MCF 10A (cell line): ENCODE data around the gene SOX13. TPM values are rescaled to one million over a fixed set of nuclear protein-coding genes. Genes with fewer than 3 reads are reported as not detected.

ENCODE experiments used
- BruUV-seq: library from RNA; stranded (reverse); fragments of 400-500 nt; replicated peaks from 2 replicates; lab custom pipeline; 2021; lab: Mats Ljungman, UMichigan
- CTCF ChIA-PET: fragments of 300-600 bp; sonication (Branson Sonifier 250); formaldehyde crosslinking; extraction: SDS; loops from one replicate; lab custom pipeline; 2021; ENCODE audit warnings: antibody characterized with exemption, inconsistent platforms; lab: Yijun Ruan, JAX
- POLR2A ChIA-PET: fragments of 300-600, 350-650 bp; sonication (Branson Sonifier 250); formaldehyde crosslinking; extraction: SDS; loops from one replicate; lab custom pipeline; 2020; ENCODE audit warnings: antibody characterized with exemption, inconsistent platforms; lab: Yijun Ruan, JAX
- DNase-seq: peaks from one replicate; pipeline ENCODE4 v3.0.0-alpha.2; 2018; ENCODE audit not compliant: unreplicated experiment
- H3K27ac Mint-ChIP-seq: one replicate; pipeline ENCODE4 v1.8.0; 2022; ENCODE audit warnings: mild to moderate bottlenecking, low read depth, mixed read lengths; ENCODE audit not compliant: unreplicated experiment
- H3K27me3 Mint-ChIP-seq: one replicate; pipeline ENCODE4 v1.8.0; 2022; ENCODE audit warnings: mixed read lengths; ENCODE audit not compliant: insufficient read depth, unreplicated experiment
- H3K36me3 Mint-ChIP-seq: one replicate; pipeline ENCODE4 v1.8.0; 2022; ENCODE audit warnings: mild to moderate bottlenecking, moderate library complexity, mixed read lengths; ENCODE audit not compliant: insufficient read depth, unreplicated experiment
- H3K4me1 Mint-ChIP-seq: one replicate; pipeline ENCODE4 v1.8.0; 2022; ENCODE audit warnings: mixed read lengths; ENCODE audit not compliant: insufficient read depth, unreplicated experiment
- H3K4me3 Mint-ChIP-seq: one replicate; pipeline ENCODE4 v1.8.0; 2022; ENCODE audit warnings: mild to moderate bottlenecking, moderate library complexity, mixed read lengths; ENCODE audit not compliant: unreplicated experiment
- H3K9me3 Mint-ChIP-seq: one replicate; pipeline ENCODE4 v1.8.0; 2022; ENCODE audit warnings: mixed read lengths; ENCODE audit not compliant: unreplicated experiment
- CTCF ChIP-seq: fragments of 200-600 bp; IDR thresholded peaks from one replicate; pipeline ENCODE4 v1.8.0; 2022; ENCODE audit warnings: antibody characterized with exemption, mild to moderate bottlenecking; ENCODE audit not compliant: unreplicated experiment
- intact Hi-C: fragments of 100-400 bp; cut with micrococcal nuclease; formaldehyde crosslinking; loops from 2 replicates; pipeline ENCODE4 v1.14.1; 2022
- total RNA-seq: library from RNA; stranded (reverse); gene quantifications from 2 replicates; pipeline ENCODE4 v1.2.3, GENCODE V29; 2022

Gene SOX13
- total RNA-seq, 1 experiment from 2014 or later: 32.8 TPM

- no peak overlapping the region for H3K4me3 Mint-ChIP-seq
- no peak for TF ChIP-seq CTCF
- H3K27me3 Mint-ChIP-seq: no peaks in the 10 kb centered on the region
- peaks cover 3% of the 10 kb centered on the region for H3K4me1 Mint-ChIP-seq
- intact Hi-C loops: loop anchor here (10.0 kb wide), 1 partner anchor 417 kb away; no protein-coding TSS in a partner anchor
- no TSS peak for BruUV-seq
- no peak overlapping the region for H3K27ac Mint-ChIP-seq
- no peaks in the 10 kb centered on the region for H3K9me3 Mint-ChIP-seq
- peaks cover 38% of the 10 kb centered on the region for H3K36me3 Mint-ChIP-seq
- POLR2A ChIA-PET: no interaction called here
- CTCF ChIA-PET: interaction anchor here (0.8 to 16.6 kb wide), 4 partner anchors 10 to 261 kb away, joined by 3 to 452 read pairs (median 6); no protein-coding TSS in a partner anchor
- DNase-seq: no peak
These were observed 49.1 kb downstream of the SOX13 start for GRCh38 chr1:204121840-204122555.

GRCh38 chr1:204123376-204123775, 50.5 kb downstream of the SOX13 start:
- peaks cover 40% of the 10 kb centered on the region for H3K36me3 Mint-ChIP-seq
- no peak overlapping the region for H3K27ac Mint-ChIP-seq
- ChIA-PET POLR2A (interaction anchor here (1.1 kb wide), 1 partner anchor 13 kb away, joined by 3 read pairs; no protein-coding TSS in a partner anchor), CTCF (interaction anchor here (0.9 to 16.6 kb wide), 3 partner anchors 39 to 263 kb away, joined by 5 to 452 read pairs (median 7); no protein-coding TSS in a partner anchor)
- peaks cover 16% of the 10 kb centered on the region for H3K4me1 Mint-ChIP-seq
- no peak for DNase-seq
- TF ChIP-seq CTCF: peak; percentile 54
- intact Hi-C loops: loop anchor here (10.0 kb wide), 1 partner anchor 419 kb away; no protein-coding TSS in a partner anchor
- no peak overlapping the region for H3K4me3 Mint-ChIP-seq
- no peaks in the 10 kb centered on the region for H3K27me3 Mint-ChIP-seq
- H3K9me3 Mint-ChIP-seq: no peaks in the 10 kb centered on the region
- no TSS peak for BruUV-seq

- no TSS peak for BruUV-seq
- H3K4me1 Mint-ChIP-seq: peaks cover 29% of the 10 kb centered on the region
- TF ChIP-seq CTCF: no peak
- ChIA-PET POLR2A (interaction anchor here (0.6 to 8.3 kb wide), 3 partner anchors 127 to 264 kb away, joined by 3 to 122 read pairs (median 4); no protein-coding TSS in a partner anchor), CTCF (interaction anchor here (0.7 to 16.6 kb wide), 5 partner anchors 16 to 255 kb away, joined by 3 to 452 read pairs (median 4); no protein-coding TSS in a partner anchor)
- intact Hi-C loops: loop anchor here (5.0 to 10.0 kb wide), 4 partner anchors 67 to 782 kb away; partner anchors contain the start of gene ATP2B4
- peaks cover 34% of the 10 kb centered on the region for H3K36me3 Mint-ChIP-seq
- no peak overlapping the region for H3K4me3 Mint-ChIP-seq
- H3K27ac Mint-ChIP-seq: no peak overlapping the region
- DNase-seq: no peak
- H3K9me3 Mint-ChIP-seq: no peaks in the 10 kb centered on the region
- H3K27me3 Mint-ChIP-seq: no peaks in the 10 kb centered on the region
These were observed 51.7 kb downstream of the SOX13 start for GRCh38 chr1:204124639-204125038.

- H3K9me3 Mint-ChIP-seq: no peaks in the 10 kb centered on the region
- H3K36me3 Mint-ChIP-seq: peaks cover 31% of the 10 kb centered on the region
- no peak overlapping the region for H3K4me3 Mint-ChIP-seq
- H3K27ac Mint-ChIP-seq: no peak overlapping the region
- ChIA-PET CTCF (interaction anchor here (0.6 to 16.6 kb wide), 5 partner anchors 46 to 856 kb away, joined by 3 to 452 read pairs (median 4); partner anchors contain the start of gene SNRPE), POLR2A (interaction anchor here (1.2 to 8.3 kb wide), 2 partner anchors 52 to 254 kb away, joined by 4 to 122 read pairs; partner anchors contain the start of gene SOX13)
- DNase-seq: no peak
- no TSS peak for BruUV-seq
- intact Hi-C loops: loop anchor here (5.0 to 10.0 kb wide), 4 partner anchors 69 to 784 kb away; partner anchors contain the start of gene ATP2B4
- H3K27me3 Mint-ChIP-seq: no peaks in the 10 kb centered on the region
- no peak for TF ChIP-seq CTCF
- peaks cover 41% of the 10 kb centered on the region for H3K4me1 Mint-ChIP-seq
These were observed 52.9 kb downstream of the SOX13 start for GRCh38 chr1:204125759-204126351.
